ENCODE data around the gene PERCC1. TPM values are rescaled to one million over a fixed set of nuclear protein-coding genes. Genes with fewer than 3 reads are reported as not detected.
"Not testable (repeated sequence)": the region's sequence is repeated elsewhere in the genome, so short reads cannot be mapped to it uniquely, and the experiment has no call there.

The PERCC1 gene
- total RNA-seq, 1 donor from 2014 or later, result not detected

- Mint-ChIP-seq H3K27me3 (ENCODE audit: low read depth) (no peaks in the 10 kb centered on the region), H3K4me1 (ENCODE audit: low read depth) (peaks cover 7% of the 10 kb centered on the region), H3K4me3 (ENCODE audit: low read depth) (peak within 1 kb of the TSS; percentile 84), H3K9me3 (no peaks in the 10 kb centered on the region), H3K36me3 (ENCODE audit: low read depth) (no peaks in the 10 kb centered on the region), H3K27ac (peak within 1 kb of the TSS; percentile 77)
- peak; percentile 88 for DNase-seq (ENCODE audit: low spot score)
- intact Hi-C loops (cut with micrococcal nuclease), result loop anchor here (2.0 kb wide), 3 partner anchors 18 to 68 kb away; partner anchors contain the start of genes TELO2 and UQCC4
Observed at GRCh38 chr16:1474796-1475551, 44.1 kb downstream of the PERCC1 start, which contains the start of gene CLCN7. TSS of gene CLCN7 (minus strand) at chr16:1475028. CDS start at chr16:1474974, 54 bp downstream.

DNA sequence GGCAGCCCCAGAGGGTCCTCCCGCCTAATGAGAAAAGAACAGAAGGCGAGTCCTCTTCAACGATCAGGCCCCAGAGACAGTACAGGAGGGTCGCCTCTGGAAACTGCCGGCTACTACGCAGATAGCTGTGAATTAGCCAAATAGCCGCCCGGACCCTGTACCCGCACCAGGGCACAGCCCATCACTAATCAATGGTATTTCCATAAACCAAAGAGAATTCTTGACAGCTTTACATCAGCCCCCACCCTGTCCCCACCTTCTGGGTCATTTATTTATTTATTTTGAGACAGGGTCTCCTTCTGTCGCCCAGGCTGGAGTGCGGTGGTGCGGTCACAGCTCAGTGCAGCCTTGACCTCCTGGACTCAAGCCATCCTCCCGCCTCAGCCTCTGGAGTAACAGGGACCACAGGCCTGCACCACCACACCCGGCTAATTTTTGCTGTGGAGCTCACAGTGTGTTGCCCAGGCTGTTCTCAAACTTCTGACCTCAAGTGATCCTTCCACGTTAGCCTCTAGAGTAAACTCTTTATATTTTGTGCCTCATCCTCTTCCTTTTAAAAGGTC, 44.8 kb downstream of the PERCC1 start:
- DNase-seq (ENCODE audit: low spot score), result no peak
- H3K27me3 Mint-ChIP-seq (ENCODE audit: low read depth), result no peaks in the 10 kb centered on the region
- H3K36me3 Mint-ChIP-seq (ENCODE audit: low read depth), result no peaks in the 10 kb centered on the region
- no peaks in the 10 kb centered on the region for H3K9me3 Mint-ChIP-seq
- H3K4me3 Mint-ChIP-seq (ENCODE audit: low read depth), result peak overlapping the region; percentile 84
- intact Hi-C loops (cut with micrococcal nuclease), result loop anchor here (2.0 kb wide), 3 partner anchors 17 to 67 kb away; partner anchors contain the start of genes TELO2 and UQCC4
- peak overlapping the region; percentile 77 for H3K27ac Mint-ChIP-seq
- H3K4me1 Mint-ChIP-seq (ENCODE audit: low read depth), result peaks cover 7% of the 10 kb centered on the region

DNA sequence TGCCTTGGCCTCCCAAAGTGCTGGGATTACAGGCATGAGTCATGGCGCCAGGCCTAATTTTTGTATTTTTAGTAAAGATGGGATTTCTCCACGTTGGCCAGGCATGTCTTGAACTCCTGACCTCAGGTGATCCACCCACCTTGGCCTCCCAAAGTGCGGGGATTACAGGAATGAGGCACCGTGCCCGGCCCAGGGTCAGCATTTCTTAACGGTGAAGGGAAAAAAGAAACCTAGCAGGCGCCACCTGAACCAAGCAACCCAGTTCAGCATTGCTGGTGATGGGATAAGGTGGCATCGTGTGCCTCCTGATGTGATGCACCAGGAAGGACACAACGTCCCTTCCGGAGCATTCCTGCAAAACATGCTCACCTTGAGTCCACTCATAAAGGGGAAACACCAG, 46.2 kb downstream of the PERCC1 start:
- Mint-ChIP-seq H3K27ac (no peak overlapping the region), H3K4me1 (ENCODE audit: low read depth) (peaks cover 7% of the 10 kb centered on the region), H3K36me3 (ENCODE audit: low read depth) (no peaks in the 10 kb centered on the region), H3K27me3 (ENCODE audit: low read depth) (no peaks in the 10 kb centered on the region), H3K4me3 (ENCODE audit: low read depth) (no peak overlapping the region), H3K9me3 (no peaks in the 10 kb centered on the region)
- intact Hi-C loops (cut with micrococcal nuclease), result no loop called here
- DNase-seq (ENCODE audit: low spot score), result no peak

- H3K9me3 Mint-ChIP-seq; DNase-seq (ENCODE audit: low spot score); H3K27ac Mint-ChIP-seq; H3K36me3 Mint-ChIP-seq (ENCODE audit: low read depth); H3K27me3 Mint-ChIP-seq (ENCODE audit: low read depth); intact Hi-C loops (cut with micrococcal nuclease); H3K4me1 Mint-ChIP-seq (ENCODE audit: low read depth); H3K4me3 Mint-ChIP-seq (ENCODE audit: low read depth): not testable (repeated sequence)
Observed at GRCh38 chr16:1478937-1479336, 48.1 kb downstream of the PERCC1 start.

DNA sequence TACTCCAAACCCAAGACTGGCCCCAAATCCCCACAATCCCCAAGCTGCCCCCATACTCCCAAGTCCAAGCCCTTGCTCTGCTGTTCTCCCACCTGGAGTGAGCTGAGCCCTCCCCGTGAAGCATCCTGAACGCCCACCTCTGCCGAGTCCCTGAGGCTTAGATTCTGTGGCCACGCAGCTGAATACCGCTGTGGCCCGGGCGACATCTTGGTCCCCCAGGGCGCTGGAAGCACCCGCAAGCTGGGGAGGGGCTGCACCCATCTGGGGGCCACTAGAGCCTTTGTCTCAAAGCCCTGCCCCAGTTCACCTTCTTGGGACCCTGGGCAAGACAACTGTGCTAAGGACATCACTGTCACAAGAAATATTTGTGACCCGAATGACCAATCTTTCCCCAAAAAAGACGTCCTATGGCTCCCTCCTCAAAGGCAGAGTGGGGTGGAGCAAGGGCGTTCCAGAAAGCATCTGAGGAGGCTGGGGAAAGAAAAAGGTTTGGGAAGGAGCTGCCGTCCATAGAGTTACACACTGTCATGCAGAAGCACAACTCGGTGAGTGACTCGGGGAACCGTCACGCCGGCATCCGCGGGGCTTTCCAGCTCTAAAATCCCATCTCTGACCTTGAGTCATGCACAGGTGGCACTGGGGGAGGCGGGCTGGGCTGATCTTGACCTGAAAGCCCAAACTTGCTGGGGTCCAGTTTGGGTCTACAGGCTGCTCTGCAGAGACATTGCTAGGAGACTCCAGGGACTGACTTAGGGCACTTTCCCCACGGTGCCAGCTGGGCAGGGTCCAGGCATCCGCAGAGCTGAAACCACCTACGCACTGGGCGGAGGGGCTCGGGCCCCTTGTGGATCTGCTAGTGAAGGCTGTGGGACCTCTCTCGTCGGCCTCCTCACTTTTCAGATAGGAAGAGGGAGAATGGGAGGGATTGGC, 51.3 kb downstream of the PERCC1 start:
- H3K4me1 Mint-ChIP-seq (ENCODE audit: low read depth), result no peaks in the 10 kb centered on the region
- DNase-seq (ENCODE audit: low spot score), result no peak
- no peaks in the 10 kb centered on the region for H3K27me3 Mint-ChIP-seq (ENCODE audit: low read depth)
- no peaks in the 10 kb centered on the region for H3K36me3 Mint-ChIP-seq (ENCODE audit: low read depth)
- H3K27ac Mint-ChIP-seq, result no peak overlapping the region
- intact Hi-C loops (cut with micrococcal nuclease), result no loop called here
- no peak overlapping the region for H3K4me3 Mint-ChIP-seq (ENCODE audit: low read depth)
- H3K9me3 Mint-ChIP-seq, result no peaks in the 10 kb centered on the region

Other genes starting within 250 kb of the PERCC1 start
- gene TPSG1, start 205.8 kb upstream of the PERCC1 start, total RNA-seq, result not detected in 2 replicates
- gene TPSB2, start 200.9 kb upstream of the PERCC1 start, total RNA-seq, result not detected in 2 replicates
- not detected in 2 replicates for gene TPSAB1, start 190.4 kb upstream of the PERCC1 start, total RNA-seq
- gene TPSD1, start 175.0 kb upstream of the PERCC1 start, total RNA-seq, result not detected in 2 replicates
- gene UBE2I, start 121.4 kb upstream of the PERCC1 start, total RNA-seq, result 264 and 265 TPM in 2 replicates
- gene BAIAP3, start 97.4 kb upstream of the PERCC1 start, total RNA-seq, result 0.21 and 0.32 TPM in 2 replicates
- gene TSR3, start 79.2 kb upstream of the PERCC1 start, total RNA-seq, result 64.1 and 72.9 TPM in 2 replicates
- gene GNPTG, start 79.1 kb upstream of the PERCC1 start, total RNA-seq, result 21.3 and 24.1 TPM in 2 replicates
- 36.3 and 44.6 TPM in 2 replicates for gene UNKL, start 16.4 kb upstream of the PERCC1 start, total RNA-seq
- gene UQCC4, start 10.3 kb upstream of the PERCC1 start, total RNA-seq, result 17.8 and 21.3 TPM in 2 replicates
- gene CCDC154, start 13.5 kb downstream of the PERCC1 start, total RNA-seq, result 0.80 and 1.2 TPM in 2 replicates
- gene CLCN7, start 44.0 kb downstream of the PERCC1 start, total RNA-seq, result 52.2 and 54.3 TPM in 2 replicates
- gene PTX4, start 57.9 kb downstream of the PERCC1 start, total RNA-seq, result not detected in 2 replicates
- 72.6 and 74.8 TPM in 2 replicates for gene TELO2, start 62.3 kb downstream of the PERCC1 start, total RNA-seq
- 17.2 and 17.8 TPM in 2 replicates for gene TMEM204, start 102.6 kb downstream of the PERCC1 start, total RNA-seq
- gene IFT140, start 181.0 kb downstream of the PERCC1 start, total RNA-seq, result 8.4 and 10.7 TPM in 2 replicates
- gene CRAMP1, start 181.3 kb downstream of the PERCC1 start, total RNA-seq, result 33.6 and 34.3 TPM in 2 replicates
- gene JPT2, start 247.2 kb downstream of the PERCC1 start, total RNA-seq, result 95.0 and 98.0 TPM in 2 replicates